HG02973 (cell line): ENCODE measurements around the gene KISS1.

Experiments used
- ATAC-seq: cut with Tn5 transposase; IDR thresholded peaks from one replicate; pipeline ENCODE4 v1.9.1; 2021; ENCODE audit warnings: moderate library complexity; ENCODE audit not compliant: unreplicated experiment

Gene KISS1

GRCh38 chr1:204142032-204142974 lies 54.0 kb downstream of the KISS1 start:
- ATAC-seq, result no peak

- no peak for ATAC-seq
These were observed 55.2 kb downstream of the KISS1 start for GRCh38 chr1:204141131-204141530.
